ENCODE data around the gene BLTP1.
"Not testable (repeated sequence)": the region's sequence is repeated elsewhere in the genome, so short reads cannot be mapped to it uniquely, and the experiment has no call there.

Gene BLTP1

GRCh38 chr4:122151982-122152710, at the start of gene BLTP1:
TSS of gene BLTP1 (plus strand) at chr4:122152331. CDS start at chr4:122170648, 18,317 bp downstream.
- peak; percentile 82 for DNase-seq

GRCh38 chr4:122104184-122104583, 47.9 kb upstream of the BLTP1 start:
- DNase-seq = no peak

- DNase-seq = no peak
These were observed 44.5 kb upstream of the BLTP1 start for GRCh38 chr4:122107680-122108079.

- DNase-seq = not testable (repeated sequence)
These were observed 41.8 kb upstream of the BLTP1 start for GRCh38 chr4:122110304-122110703.

GRCh38 chr4:122117743-122118142, 34.4 kb upstream of the BLTP1 start:
- DNase-seq = peak; percentile 16

GRCh38 chr4:122118243-122118642, 33.9 kb upstream of the BLTP1 start:
- no peak for DNase-seq

GRCh38 chr4:122119739-122120138, 32.4 kb upstream of the BLTP1 start:
- DNase-seq = no peak

GRCh38 chr4:122121593-122121992, 30.5 kb upstream of the BLTP1 start:
- no peak for DNase-seq

GRCh38 chr4:122122083-122122482, 30.0 kb upstream of the BLTP1 start:
- DNase-seq = no peak

GRCh38 chr4:122129061-122129460, 23.1 kb upstream of the BLTP1 start:
- DNase-seq = no peak

- DNase-seq = no peak
These were observed 20.5 kb upstream of the BLTP1 start for GRCh38 chr4:122131562-122132157.

- DNase-seq = no peak
These were observed 19.2 kb upstream of the BLTP1 start for GRCh38 chr4:122132891-122133290.

- no peak for DNase-seq
These were observed 13.0 kb upstream of the BLTP1 start for GRCh38 chr4:122139139-122139538.

- no peak for DNase-seq
These were observed 11.3 kb upstream of the BLTP1 start for GRCh38 chr4:122140834-122141233.

- no peak for DNase-seq
These were observed 9.4 kb upstream of the BLTP1 start for GRCh38 chr4:122142687-122143086.

- no peak for DNase-seq
These were observed 5.5 kb upstream of the BLTP1 start for GRCh38 chr4:122146652-122147051.

GRCh38 chr4:122150931-122151330, 1.2 kb upstream of the BLTP1 start:
- no peak for DNase-seq

GRCh38 chr4:122152711-122153226, 638 bp downstream of the BLTP1 start:
- no peak for DNase-seq

GRCh38 chr4:122156819-122157218, 4.7 kb downstream of the BLTP1 start:
- no peak for DNase-seq

- DNase-seq = no peak
These were observed 11.2 kb downstream of the BLTP1 start for GRCh38 chr4:122163301-122163700.

GRCh38 chr4:122163767-122164166, 11.6 kb downstream of the BLTP1 start:
- DNase-seq = no peak

- no peak for DNase-seq
These were observed 15.2 kb downstream of the BLTP1 start for GRCh38 chr4:122167369-122167768.

GRCh38 chr4:122170775-122171174, 18.6 kb downstream of the BLTP1 start:
- DNase-seq = no peak

GRCh38 chr4:122171323-122171722, 19.2 kb downstream of the BLTP1 start:
- DNase-seq = no peak

GRCh38 chr4:122172266-122172665, 20.1 kb downstream of the BLTP1 start:
- no peak for DNase-seq

All from activated effector memory CD4-positive, alpha-beta T cell treated with Interleukin-2 at 50 U/mL for 16 hours (primary cell).